Liver (tissue), 9 donors: ENCODE results near the gene WBP2. TPM values are rescaled to one million over a fixed set of nuclear protein-coding genes. Genes with fewer than 3 reads are reported as not detected.

ENCODE experiments used
- DNase-seq: peaks from one replicate; pipeline ENCODE4 v3.0.0-alpha.2; 2017; ENCODE audit warnings: low spot score
- H3K27ac ChIP-seq, 2 donors: one replicate each; pipeline ENCODE4 v1.7.0; 2013; ENCODE audit warnings: inconsistent platforms in 2 of 2, low read length in 2 of 2, control low read depth in 1 of 2, low read depth in 1 of 2, mild to moderate bottlenecking in 1 of 2
- H3K27me3 ChIP-seq, 4 donors: one replicate each; pipeline versions ENCODE4 v1.6.1 to v1.7.0; 2013; ENCODE audit warnings: low read length in 3 of 4, inconsistent platforms in 1 of 4, mild to moderate bottlenecking in 1 of 4, moderate library complexity in 1 of 4; ENCODE audit not compliant: control insufficient read depth in 4 of 4, insufficient read depth in 4 of 4
- H3K36me3 ChIP-seq, 4 donors: one replicate each; pipeline versions ENCODE4 v1.6.1 to v1.7.0; 2013; ENCODE audit warnings: low read length in 3 of 4, mild to moderate bottlenecking in 3 of 4, low read depth in 1 of 4, moderate library complexity in 1 of 4; ENCODE audit not compliant: control insufficient read depth in 4 of 4, insufficient read depth in 3 of 4
- H3K4me1 ChIP-seq, 4 donors: one replicate each; pipeline versions ENCODE4 v1.6.1 to v1.7.0; 2013; ENCODE audit warnings: low read length in 3 of 4, mild to moderate bottlenecking in 3 of 4, moderate library complexity in 1 of 4; ENCODE audit not compliant: control insufficient read depth in 4 of 4, insufficient read depth in 4 of 4
- H3K4me3 ChIP-seq, 3 donors: one replicate each; pipeline versions ENCODE4 v1.6.1 to v1.7.0; 2013; ENCODE audit warnings: low read length in 3 of 3, control low read depth in 1 of 3, low read depth in 1 of 3, mild to moderate bottlenecking in 1 of 3
- H3K9ac ChIP-seq, 2 donors: one replicate each; pipeline ENCODE4 v1.7.0; 2013; ENCODE audit warnings: low read length in 2 of 2, mild to moderate bottlenecking in 2 of 2, moderate library complexity in 2 of 2, control low read depth in 1 of 2, low read depth in 1 of 2
- H3K9me3 ChIP-seq, 4 donors: one replicate each; pipeline versions ENCODE4 v1.6.1 to v1.7.0; 2013; ENCODE audit warnings: low read length in 3 of 4; ENCODE audit not compliant: control insufficient read depth in 4 of 4
- ATF3 ChIP-seq: IDR thresholded peaks from 2 replicates; pipeline ENCODE4 v1.6.1; 2016; ENCODE audit warnings: antibody characterized with exemption
- CTCF ChIP-seq: fragments of 150-350 bp; IDR thresholded peaks from 2 replicates; pipeline ENCODE4 v1.5.1; 2017; ENCODE audit warnings: improper control_type of control experiment, low read depth, low read length; ENCODE audit not compliant: missing input control
- EGR1 ChIP-seq, 2 donors: IDR thresholded peaks; 2 replicates each; pipeline ENCODE4 v1.6.1; 2016 to 2018; ENCODE audit warnings: antibody characterized with exemption in 2 of 2, low read depth in 2 of 2
- FOXA1 ChIP-seq: IDR thresholded peaks from 2 replicates; pipeline ENCODE4 v1.6.1; 2016; ENCODE audit warnings: antibody characterized with exemption
- FOXA2 ChIP-seq: IDR thresholded peaks from 2 replicates; pipeline ENCODE4 v1.6.1; 2016; ENCODE audit warnings: antibody characterized with exemption
- GABPA ChIP-seq, 2 donors: IDR thresholded peaks in 1 of 2; conservative IDR thresholded peaks in 1 of 2; 2 replicates each; pipeline ENCODE4 v1.6.1; 2016; ENCODE audit warnings: antibody characterized with exemption in 2 of 2, mild to moderate bottlenecking in 1 of 2, moderate library complexity in 1 of 2
- HNF4A ChIP-seq, 2 donors: conservative IDR thresholded peaks; 2 replicates each; pipeline ENCODE4 v1.6.1; 2016; ENCODE audit warnings: antibody characterized with exemption in 2 of 2, mild to moderate bottlenecking in 2 of 2
- HNF4G ChIP-seq: IDR thresholded peaks from 2 replicates; pipeline ENCODE4 v1.6.1; 2016; ENCODE audit warnings: antibody characterized with exemption
- JUND ChIP-seq, 2 donors: IDR thresholded peaks; 2 replicates each; pipeline ENCODE4 v1.6.1; 2016; ENCODE audit warnings: antibody characterized with exemption in 2 of 2
- NR2F2 ChIP-seq: IDR thresholded peaks from 2 replicates; pipeline ENCODE4 v1.6.1; 2016; ENCODE audit warnings: antibody characterized with exemption
- RAD21 ChIP-seq, 2 donors: IDR thresholded peaks; 2 replicates each; pipeline ENCODE4 v1.6.1; 2016; ENCODE audit warnings: antibody characterized with exemption in 2 of 2, mild to moderate bottlenecking in 2 of 2
- RXRA ChIP-seq, 2 donors: IDR thresholded peaks; 2 replicates each; pipeline ENCODE4 v1.6.1; 2017 to 2018; ENCODE audit warnings: antibody characterized with exemption in 2 of 2, mild to moderate bottlenecking in 1 of 2
- SP1 ChIP-seq: IDR thresholded peaks from 2 replicates; pipeline ENCODE4 v1.6.1; 2018; ENCODE audit warnings: antibody characterized with exemption, mild to moderate bottlenecking
- TAF1 ChIP-seq: conservative IDR thresholded peaks from 2 replicates; pipeline ENCODE4 v1.6.1; 2016; ENCODE audit warnings: antibody characterized with exemption, mild to moderate bottlenecking
- YY1 ChIP-seq: IDR thresholded peaks from 2 replicates; pipeline ENCODE4 v1.6.1; 2016; ENCODE audit warnings: antibody characterized with exemption, mild to moderate bottlenecking
- ZBTB33 ChIP-seq: IDR thresholded peaks from 2 replicates; pipeline ENCODE4 v1.6.1; 2016; ENCODE audit warnings: antibody characterized with exemption
- WGBS: extraction: QIAGEN DNeasy Blood & Tissue Kit; methylation state at CpG from one replicate; pipeline ENCODE4 v1.1.7; 2013; 5-methylcytosine and 5-hydroxymethylcytosine counted together
- polyA plus RNA-seq, 2 donors: library from polyadenylated mRNA; stranded (reverse) in 1 of 2; unstranded in 1 of 2; fragments of 200-250 nt in 1 of 2; fragments of >200 nt in 1 of 2; fragmentation: Nextera tagmentation in 1 of 2; extraction: Ambion mirVana in 1 of 2; gene quantifications; one replicate each; pipeline versions ENCODE4 v1.2.1 to v1.2.3, GENCODE V29; 2013 to 2015
- total RNA-seq, 2 donors: library from RNA; depleted of rRNA; stranded (reverse); fragments of >200 nt; gene quantifications; one replicate each; pipeline ENCODE4 v1.2.3, GENCODE V29; 2014
- TF ChIP-seq, protein P1 (sequence below): IDR thresholded peaks from 2 replicates; pipeline ENCODE4 v1.6.1; 2016; ENCODE audit warnings: antibody characterized with exemption
- TF ChIP-seq, protein P2 (sequence below): IDR thresholded peaks from 2 replicates; pipeline ENCODE4 v1.6.1; 2016; ENCODE audit warnings: antibody characterized with exemption, mild to moderate bottlenecking
- donor health status: healthy.
- donor health status: healthy.
- donor health status: healthy.
- donor health status: healthy.
- donor health status: healthy.

The WBP2 gene
- total and polyA plus RNA-seq, 4 donors = 29.0 to 99.4 (median 51.6) TPM

- peaks cover 6 to 26% (median 13%) of the 10 kb centered on the region in 4 donors for H3K36me3 ChIP-seq
- peaks cover 6 to 41% (median 28%) of the 10 kb centered on the region in 4 donors for H3K4me1 ChIP-seq
These were observed 45.8 kb upstream of the WBP2 start for GRCh38 chr17:75900691-75901533.

More at GRCh38 chr17:75900691-75901533, 45.8 kb upstream of the WBP2 start:
- WGBS = 91% methylated on average over 13 of the region's 13 CpGs
- Histone ChIP-seq H3K27ac (no peak overlapping the region), H3K4me3 (no peak overlapping the region), H3K9ac (no peak overlapping the region), H3K9me3 (no peaks in the 10 kb centered on the region), H3K27me3 (no peaks in the 10 kb centered on the region)
- TF ChIP-seq FOXA1 (no peak), FOXA2 (no peak), NR2F2 (no peak), HNF4G (no peak), CTCF (no peak), YY1 (no peak), RXRA (IDR thresholded peaks at IDR 0.05) (no peak), ZBTB33 (no peak), TAF1 (no peak), HNF4A (conservative IDR thresholded peaks at IDR 0.05) (no peak), RAD21 (IDR thresholded peaks at IDR 0.05) (no peak), JUND (IDR thresholded peaks at IDR 0.05) (no peak), SP1 (no peak), ATF3 (no peak), GABPA (IDR thresholded peaks at IDR 0.05 in 1 of 2, conservative IDR thresholded peaks at IDR 0.05 in 1 of 2) (no peak), EGR1 (IDR thresholded peaks at IDR 0.05; ENCODE audit: low read depth in 2 of 2) (no peak)
- TF ChIP-seq, protein P1, sequence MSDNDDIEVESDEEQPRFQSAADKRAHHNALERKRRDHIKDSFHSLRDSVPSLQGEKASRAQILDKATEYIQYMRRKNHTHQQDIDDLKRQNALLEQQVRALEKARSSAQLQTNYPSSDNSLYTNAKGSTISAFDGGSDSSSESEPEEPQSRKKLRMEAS = no peak
- TF ChIP-seq, protein P2, sequence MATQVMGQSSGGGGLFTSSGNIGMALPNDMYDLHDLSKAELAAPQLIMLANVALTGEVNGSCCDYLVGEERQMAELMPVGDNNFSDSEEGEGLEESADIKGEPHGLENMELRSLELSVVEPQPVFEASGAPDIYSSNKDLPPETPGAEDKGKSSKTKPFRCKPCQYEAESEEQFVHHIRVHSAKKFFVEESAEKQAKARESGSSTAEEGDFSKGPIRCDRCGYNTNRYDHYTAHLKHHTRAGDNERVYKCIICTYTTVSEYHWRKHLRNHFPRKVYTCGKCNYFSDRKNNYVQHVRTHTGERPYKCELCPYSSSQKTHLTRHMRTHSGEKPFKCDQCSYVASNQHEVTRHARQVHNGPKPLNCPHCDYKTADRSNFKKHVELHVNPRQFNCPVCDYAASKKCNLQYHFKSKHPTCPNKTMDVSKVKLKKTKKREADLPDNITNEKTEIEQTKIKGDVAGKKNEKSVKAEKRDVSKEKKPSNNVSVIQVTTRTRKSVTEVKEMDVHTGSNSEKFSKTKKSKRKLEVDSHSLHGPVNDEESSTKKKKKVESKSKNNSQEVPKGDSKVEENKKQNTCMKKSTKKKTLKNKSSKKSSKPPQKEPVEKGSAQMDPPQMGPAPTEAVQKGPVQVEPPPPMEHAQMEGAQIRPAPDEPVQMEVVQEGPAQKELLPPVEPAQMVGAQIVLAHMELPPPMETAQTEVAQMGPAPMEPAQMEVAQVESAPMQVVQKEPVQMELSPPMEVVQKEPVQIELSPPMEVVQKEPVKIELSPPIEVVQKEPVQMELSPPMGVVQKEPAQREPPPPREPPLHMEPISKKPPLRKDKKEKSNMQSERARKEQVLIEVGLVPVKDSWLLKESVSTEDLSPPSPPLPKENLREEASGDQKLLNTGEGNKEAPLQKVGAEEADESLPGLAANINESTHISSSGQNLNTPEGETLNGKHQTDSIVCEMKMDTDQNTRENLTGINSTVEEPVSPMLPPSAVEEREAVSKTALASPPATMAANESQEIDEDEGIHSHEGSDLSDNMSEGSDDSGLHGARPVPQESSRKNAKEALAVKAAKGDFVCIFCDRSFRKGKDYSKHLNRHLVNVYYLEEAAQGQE = no peak
- no peak for DNase-seq
